ENCODE results near the gene TBC1D22B. TPM values are rescaled to one million over a fixed set of nuclear protein-coding genes. Genes with fewer than 3 reads are reported as not detected.
A peak's percentile ranks its signal among the peaks of the same experiment; 100 is the strongest.
"Not testable (repeated sequence)": the region's sequence is repeated elsewhere in the genome, so short reads cannot be mapped to it uniquely, and the experiment has no call there.

TBC1D22B gene
- total and polyA plus RNA-seq, 5 experiments from 2014 or later: 5.1 to 9.5 (median 8.4) TPM

GRCh38 chr6:37321516-37322415, 64.2 kb downstream of the TBC1D22B start:
- Mint-ChIP-seq H3K27ac (peak overlapping the region in 5 of 10 donors; percentile 2 to 88 (median 45)), H3K9me3 (no peaks in the 10 kb centered on the region), H3K4me1 (peaks cover 0 to 3% (median 2%) of the 10 kb centered on the region in 4 donors), H3K36me3 (peaks cover 0 to 28% (median 0%) of the 10 kb centered on the region in 3 donors), H3K4me3 (no peak overlapping the region), H3K27me3 (no peaks in the 10 kb centered on the region)
- DNase-seq (no peak), ATAC-seq (no peak)
- POLR2A ChIA-PET: no interaction called here

DNA sequence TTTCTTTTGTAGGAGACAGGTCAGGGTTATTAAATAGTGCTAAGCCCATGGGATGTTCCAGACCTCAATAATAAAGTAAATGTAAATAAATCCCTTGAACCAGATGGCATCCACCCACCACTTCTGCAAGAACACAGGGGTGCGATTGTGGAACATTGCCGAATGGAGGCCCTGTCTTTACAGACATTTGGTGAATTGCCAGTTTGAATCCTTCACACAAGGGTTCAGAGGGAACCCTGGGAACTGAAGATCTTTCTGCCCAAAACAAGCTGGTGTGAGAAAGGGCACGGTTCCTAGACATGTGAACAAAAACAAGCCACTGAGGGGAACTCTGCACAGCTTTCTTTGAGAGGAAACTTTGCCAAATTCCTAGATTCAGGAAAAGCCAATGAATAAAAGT, 66.0 kb downstream of the TBC1D22B start:
- POLR2A ChIA-PET: interaction anchor here (0.6 kb wide), 1 partner anchor 9 kb away, joined by 3 read pairs; no protein-coding TSS in a partner anchor
- H3K4me1 Mint-ChIP-seq: peaks cover 0 to 4% (median 2%) of the 10 kb centered on the region in 4 donors
- peak overlapping the region in 6 of 10 donors; percentile 1 to 78 (median 30) for H3K27ac Mint-ChIP-seq
- no peak overlapping the region for H3K4me3 Mint-ChIP-seq
- peaks cover 0 to 28% (median 0%) of the 10 kb centered on the region in 3 donors for H3K36me3 Mint-ChIP-seq
- H3K27me3 Mint-ChIP-seq: no peaks in the 10 kb centered on the region
- no peak for ATAC-seq
- H3K9me3 Mint-ChIP-seq: no peaks in the 10 kb centered on the region
- no peak for DNase-seq

DNA sequence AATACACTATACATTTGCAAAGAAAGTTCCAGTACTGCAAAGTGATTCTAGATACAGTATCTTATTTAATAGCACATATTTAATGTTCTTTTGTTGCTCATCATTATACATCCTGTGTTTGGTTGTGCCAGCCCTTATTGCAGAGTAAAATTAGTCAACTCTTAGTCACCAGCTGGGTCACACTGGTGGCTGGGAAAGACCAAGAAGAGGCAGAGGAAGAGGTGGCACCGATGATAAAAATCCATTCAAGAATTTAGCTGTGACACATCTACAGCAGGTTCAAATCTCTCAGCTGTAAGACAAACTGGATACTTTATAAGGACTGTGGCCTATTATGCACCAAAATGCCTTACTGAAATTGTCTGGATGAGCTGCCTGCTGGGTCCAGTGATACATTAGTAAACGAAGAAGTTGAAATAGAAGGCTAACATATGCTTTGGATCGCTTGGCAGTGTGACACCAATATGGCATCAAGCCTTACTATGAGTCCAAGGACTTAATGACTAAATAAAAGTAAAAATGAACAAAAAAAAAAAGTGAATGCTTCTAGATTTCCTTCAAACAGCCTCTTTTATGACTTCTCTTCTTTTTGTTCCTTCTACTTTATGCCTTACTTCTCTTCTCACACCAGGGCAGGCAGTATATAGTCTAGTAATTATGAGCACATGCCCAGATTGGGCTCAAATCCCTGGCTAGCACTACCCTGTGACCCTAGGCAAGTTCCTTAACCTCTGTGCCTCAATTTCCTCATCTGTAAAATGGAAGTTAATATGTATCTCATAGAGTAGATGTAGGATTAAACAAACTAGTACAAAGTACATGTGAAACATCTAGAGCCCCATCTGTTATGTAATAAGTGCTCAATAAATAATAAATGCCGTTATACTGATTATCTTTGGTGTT, 66.8 kb downstream of the TBC1D22B start:
- no peaks in the 10 kb centered on the region for H3K9me3 Mint-ChIP-seq
- H3K27me3 Mint-ChIP-seq: no peaks in the 10 kb centered on the region
- DNase-seq: no peak
- no peak overlapping the region for H3K4me3 Mint-ChIP-seq
- H3K27ac Mint-ChIP-seq: peak overlapping the region in 3 of 10 donors; percentile 1 to 31 (median 30)
- peaks cover 0 to 31% (median 0%) of the 10 kb centered on the region in 3 donors for H3K36me3 Mint-ChIP-seq
- POLR2A ChIA-PET: interaction anchor here (0.6 kb wide), 1 partner anchor 8 kb away, joined by 3 read pairs; no protein-coding TSS in a partner anchor
- no peak for ATAC-seq
- peaks cover 0 to 4% (median 2%) of the 10 kb centered on the region in 4 donors for H3K4me1 Mint-ChIP-seq

DNA sequence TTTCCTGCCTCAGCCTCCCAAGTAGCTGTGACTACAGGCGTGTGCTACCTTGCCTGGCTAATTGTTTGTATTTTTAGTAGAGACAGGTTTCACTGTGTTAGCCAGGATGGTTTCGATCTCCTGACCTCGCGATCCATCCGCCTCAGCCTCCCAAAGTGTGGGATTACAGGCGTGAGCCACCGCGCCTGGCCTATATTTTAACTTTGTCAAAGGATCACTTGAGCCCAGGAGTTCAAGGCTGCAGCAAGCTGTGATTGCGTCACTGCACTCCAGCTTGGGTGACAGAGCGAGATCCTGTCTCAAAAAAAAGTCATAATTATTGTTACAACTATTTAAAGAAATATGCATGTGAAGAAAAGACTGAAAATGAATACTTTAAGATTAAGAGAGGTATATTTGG, 72.8 kb downstream of the TBC1D22B start:
- POLR2A ChIA-PET, H3K4me1 Mint-ChIP-seq, H3K4me3 Mint-ChIP-seq, H3K27me3 Mint-ChIP-seq, H3K9me3 Mint-ChIP-seq, H3K27ac Mint-ChIP-seq, ATAC-seq, DNase-seq: not testable (repeated sequence)
- peaks cover 0 to 27% (median 10%) of the 10 kb centered on the region in 3 donors for H3K36me3 Mint-ChIP-seq

DNA sequence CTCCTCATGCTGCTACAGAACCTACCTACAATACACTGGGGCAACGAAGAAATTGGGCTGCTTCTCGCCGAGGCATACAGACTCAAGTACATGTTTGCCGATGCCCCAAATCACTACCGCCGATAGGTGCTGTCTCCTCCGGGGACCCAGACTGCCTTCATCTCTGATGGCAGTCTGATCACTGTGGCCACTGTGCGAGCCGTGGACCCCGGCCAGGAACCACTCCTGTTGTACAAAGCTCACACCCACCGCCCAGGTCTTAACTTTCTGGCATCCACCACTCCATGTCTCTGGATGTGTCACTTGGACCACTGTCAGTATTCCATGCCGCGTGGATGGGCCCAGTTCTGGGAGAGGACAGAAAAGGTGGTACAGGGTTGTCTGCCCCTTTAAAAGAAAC, 73.5 kb downstream of the TBC1D22B start:
- Mint-ChIP-seq H3K36me3 (peaks cover 0 to 27% (median 10%) of the 10 kb centered on the region in 3 donors), H3K27me3 (no peaks in the 10 kb centered on the region), H3K27ac (peak overlapping the region in 1 of 10 donors; percentile 11), H3K4me3 (no peak overlapping the region), H3K4me1 (peaks cover 0 to 2% (median 0%) of the 10 kb centered on the region in 4 donors), H3K9me3 (no peaks in the 10 kb centered on the region)
- no peak for ATAC-seq
- DNase-seq: no peak
- POLR2A ChIA-PET: no interaction called here

GRCh38 chr6:37332894-37333293, 75.3 kb downstream of the TBC1D22B start:
- Mint-ChIP-seq H3K9me3 (no peaks in the 10 kb centered on the region), H3K27ac (peak overlapping the region in 1 of 10 donors; percentile 56), H3K27me3 (no peaks in the 10 kb centered on the region), H3K4me3 (no peak overlapping the region), H3K36me3 (peaks cover 0 to 27% (median 10%) of the 10 kb centered on the region in 3 donors), H3K4me1 (no peaks in the 10 kb centered on the region)
- ATAC-seq (no peak), DNase-seq (no peak)
- POLR2A ChIA-PET: no interaction called here

GRCh38 chr6:37334047-37334446, 76.5 kb downstream of the TBC1D22B start:
- Mint-ChIP-seq H3K27me3 (no peaks in the 10 kb centered on the region), H3K36me3 (peaks cover 0 to 27% (median 10%) of the 10 kb centered on the region in 3 donors), H3K27ac (peak overlapping the region in 1 of 10 donors; percentile 19), H3K9me3 (no peaks in the 10 kb centered on the region), H3K4me1 (no peaks in the 10 kb centered on the region), H3K4me3 (no peak overlapping the region)
- DNase-seq: no peak
- POLR2A ChIA-PET: no interaction called here
- no peak for ATAC-seq

- peaks cover 0 to 11% (median 0%) of the 10 kb centered on the region in 5 donors for H3K27me3 Mint-ChIP-seq
- H3K27ac Mint-ChIP-seq, ATAC-seq, H3K4me3 Mint-ChIP-seq, H3K4me1 Mint-ChIP-seq, H3K9me3 Mint-ChIP-seq, POLR2A ChIA-PET, DNase-seq, H3K36me3 Mint-ChIP-seq: not testable (repeated sequence)
These were observed 80.7 kb downstream of the TBC1D22B start for GRCh38 chr6:37338317-37338716.

DNA sequence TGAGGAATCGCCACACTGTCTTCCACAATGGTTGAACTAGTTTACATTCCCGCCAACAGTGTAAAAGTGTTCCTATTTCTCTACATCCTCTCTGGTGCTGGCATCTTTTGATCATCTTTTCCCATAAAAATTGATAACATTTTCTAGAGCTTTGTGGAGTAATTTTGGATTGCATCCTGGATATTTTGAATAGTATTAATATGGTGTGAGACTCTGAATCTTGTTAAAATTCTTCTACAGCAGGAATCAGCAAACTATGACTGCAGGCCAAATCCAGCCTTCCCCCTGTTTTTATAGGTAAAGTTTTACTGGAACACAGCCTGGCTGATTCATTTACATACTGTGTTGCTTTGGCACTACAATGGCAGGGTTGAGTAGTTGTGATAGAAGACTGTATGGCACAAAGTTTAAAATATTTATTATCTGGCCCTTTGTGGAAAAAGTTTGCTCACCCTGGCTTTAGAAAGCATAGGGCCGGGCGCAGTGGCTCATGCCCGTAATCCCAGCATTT, 81.2 kb downstream of the TBC1D22B start:
- DNase-seq (no peak), ATAC-seq (no peak)
- H3K27ac Mint-ChIP-seq: no peak overlapping the region
- no peaks in the 10 kb centered on the region for H3K9me3 Mint-ChIP-seq
- H3K4me3 Mint-ChIP-seq: no peak overlapping the region
- peaks cover 0 to 16% (median 0%) of the 10 kb centered on the region in 5 donors for H3K27me3 Mint-ChIP-seq
- no peaks in the 10 kb centered on the region for H3K4me1 Mint-ChIP-seq
- POLR2A ChIA-PET: no interaction called here
- peaks cover 0 to 3% (median 0%) of the 10 kb centered on the region in 3 donors for H3K36me3 Mint-ChIP-seq

DNA sequence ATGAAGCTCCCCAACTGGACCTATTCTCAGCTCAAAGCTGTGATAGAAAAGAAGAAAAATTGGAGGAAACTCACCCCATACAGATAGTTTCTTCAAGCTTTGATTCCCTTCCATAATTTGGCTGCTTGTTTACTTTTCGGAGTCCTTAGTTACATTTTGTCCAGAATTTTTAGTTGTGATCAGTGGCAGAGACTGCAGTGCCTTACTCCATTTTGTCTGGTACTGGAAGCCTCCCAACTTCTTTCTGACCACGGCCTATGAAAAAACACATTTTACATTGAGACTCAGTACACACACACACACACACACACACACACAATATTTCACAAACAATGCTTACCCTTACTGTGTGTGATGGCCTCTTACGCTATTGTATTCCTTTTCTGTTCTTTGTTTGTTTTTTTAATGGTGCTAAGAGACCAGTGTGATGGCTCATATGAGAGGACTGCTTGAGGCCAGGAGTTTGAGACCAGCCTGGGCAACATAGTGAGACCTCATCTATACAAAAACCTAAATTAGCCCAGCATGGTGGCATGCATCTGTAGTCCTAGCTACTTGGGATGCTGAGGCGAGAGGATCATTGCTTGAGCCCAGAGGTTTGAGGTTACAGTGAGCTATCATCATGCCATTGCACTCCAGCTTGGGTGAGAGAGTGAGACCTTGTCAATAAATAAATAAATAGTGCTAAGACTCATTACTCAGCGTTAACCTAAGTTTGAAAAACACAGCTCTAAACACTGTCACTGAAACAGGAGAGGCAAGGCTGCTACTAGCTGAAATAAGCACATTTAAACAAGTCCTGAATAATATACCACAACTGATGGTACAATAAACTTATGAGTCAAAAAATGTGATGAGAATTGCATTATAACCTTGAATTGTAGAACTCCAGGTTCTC, 82.4 kb downstream of the TBC1D22B start:
- DNase-seq (no peak), ATAC-seq (no peak)
- peaks cover 3 to 26% (median 6%) of the 10 kb centered on the region in 5 donors for H3K27me3 Mint-ChIP-seq
- H3K9me3 Mint-ChIP-seq: peaks cover 0 to 2% (median 0%) of the 10 kb centered on the region in 9 donors
- H3K4me3 Mint-ChIP-seq: peak overlapping the region in 1 of 10 donors; percentile 29
- H3K4me1 Mint-ChIP-seq: no peaks in the 10 kb centered on the region
- H3K27ac Mint-ChIP-seq: peak overlapping the region in 1 of 10 donors; percentile 8
- POLR2A ChIA-PET: no interaction called here
- H3K36me3 Mint-ChIP-seq: no peaks in the 10 kb centered on the region

DNA sequence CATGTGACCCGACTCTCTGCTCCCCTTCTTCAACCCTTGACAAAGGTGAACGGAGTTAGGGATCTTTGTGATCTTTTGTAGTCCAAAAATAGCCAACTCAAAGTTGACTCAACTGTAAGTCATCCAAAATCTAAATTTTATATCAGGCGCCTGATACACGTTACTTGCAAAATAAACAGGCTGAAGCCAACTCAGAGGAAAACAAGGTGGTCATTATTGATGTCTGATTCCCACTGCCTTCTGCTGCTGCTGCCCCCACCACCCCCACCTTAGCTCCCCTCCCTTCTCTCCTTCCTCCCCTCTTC, 83.0 kb downstream of the TBC1D22B start:
- peaks cover 0 to 2% (median 0%) of the 10 kb centered on the region in 9 donors for H3K9me3 Mint-ChIP-seq
- DNase-seq: no peak
- no peak for ATAC-seq
- H3K36me3 Mint-ChIP-seq: no peaks in the 10 kb centered on the region
- H3K27ac Mint-ChIP-seq: no peak overlapping the region
- no peaks in the 10 kb centered on the region for H3K4me1 Mint-ChIP-seq
- H3K4me3 Mint-ChIP-seq: no peak overlapping the region
- POLR2A ChIA-PET: no interaction called here
- peaks cover 3 to 26% (median 6%) of the 10 kb centered on the region in 5 donors for H3K27me3 Mint-ChIP-seq

DNA sequence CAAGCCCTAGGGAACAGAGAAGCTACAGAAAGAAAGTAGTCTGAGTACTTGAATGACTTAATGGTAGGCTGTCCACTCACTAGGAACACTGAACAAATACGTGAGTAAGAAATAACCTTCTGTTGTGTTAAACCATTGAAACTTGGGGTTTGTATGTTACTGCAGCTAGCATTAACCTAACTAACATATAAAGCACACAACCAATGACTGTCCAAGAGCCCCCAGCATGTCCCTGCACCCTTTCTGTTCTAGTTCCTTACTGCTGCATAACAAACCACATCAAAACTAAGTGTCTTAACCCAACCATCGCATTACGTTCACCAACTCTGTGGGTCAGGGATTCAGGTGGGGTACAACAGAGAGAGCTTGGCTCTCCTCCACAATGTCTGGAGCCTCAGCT, 85.7 kb downstream of the TBC1D22B start:
- no peaks in the 10 kb centered on the region for H3K36me3 Mint-ChIP-seq
- H3K4me3 Mint-ChIP-seq: no peak overlapping the region
- peaks cover 0 to 2% (median 0%) of the 10 kb centered on the region in 9 donors for H3K9me3 Mint-ChIP-seq
- no peak overlapping the region for H3K27ac Mint-ChIP-seq
- H3K4me1 Mint-ChIP-seq: no peaks in the 10 kb centered on the region
- ATAC-seq: no peak
- DNase-seq: no peak
- POLR2A ChIA-PET: no interaction called here
- peaks cover 7 to 43% (median 17%) of the 10 kb centered on the region in 5 donors for H3K27me3 Mint-ChIP-seq

Data from naive thymus-derived CD8-positive, alpha-beta T cell (primary cell).